ENCODE measurements around the gene ZNF33A. TPM values are rescaled to one million over a fixed set of nuclear protein-coding genes. Genes with fewer than 3 reads are reported as not detected.

The ZNF33A gene
- total and polyA plus RNA-seq, 2 experiments from 2014 or later, result 20.3 to 32.6 TPM

DNA sequence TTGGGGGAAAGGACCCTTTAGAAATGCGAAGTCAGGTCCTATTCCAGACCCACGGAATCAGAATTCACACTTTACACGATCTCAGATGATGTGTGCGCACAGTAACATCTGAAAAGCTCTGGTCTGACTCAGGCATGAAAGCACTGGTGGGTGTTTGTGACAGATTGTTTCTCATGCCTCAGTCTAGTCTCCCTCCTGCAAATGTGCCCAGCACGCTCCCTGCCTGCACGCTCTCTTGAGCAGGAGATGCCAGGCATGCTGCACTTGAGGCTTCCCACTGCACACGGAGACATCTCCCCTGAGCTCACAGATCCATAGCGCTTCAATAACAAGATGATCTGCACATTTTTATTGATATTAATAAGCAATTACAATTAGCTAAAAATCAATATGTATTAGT lies 60.0 kb downstream of the ZNF33A start:
- Histone ChIP-seq H3K27ac (ENCODE audit: low read depth) (no peak overlapping the region), H3K4me3 (no peak overlapping the region), H3K36me3 (ENCODE audit: insufficient read depth) (no peaks in the 10 kb centered on the region; the same call in 1 of the 2 replicates), H3K4me2 (no peak overlapping the region), H3K4me1 (ENCODE audit: insufficient read depth) (no peaks in the 10 kb centered on the region), H3K79me2 (replicated peaks; ENCODE audit: insufficient read depth) (no peaks in the 10 kb centered on the region), H3K9me2 (ENCODE audit: insufficient read depth) (no peaks in the 10 kb centered on the region), H3F3A (replicated peaks; ENCODE audit: low read depth) (no peaks in the 10 kb centered on the region), H3K27me3 (ENCODE audit: insufficient read depth) (no peaks in the 10 kb centered on the region), H2AFZ (no peak overlapping the region), H4K20me1 (replicated peaks; ENCODE audit: insufficient read depth) (no peaks in the 10 kb centered on the region)
- no peaks in the 10 kb centered on the region for H3K4me1 Mint-ChIP-seq
- TF ChIP-seq STAT1 (IDR thresholded peaks at IDR 0.05; ENCODE audit: unreplicated experiment), result no peak
- no peak overlapping the region for H3K27ac Mint-ChIP-seq
- no peaks in the 10 kb centered on the region for H3K27me3 Mint-ChIP-seq (ENCODE audit: insufficient read depth, low read depth, poor library complexity)
- H3K4me3 Mint-ChIP-seq, result no peak overlapping the region
- no peak for ATAC-seq
- H3K36me3 Mint-ChIP-seq (ENCODE audit: low read depth), result peaks cover 32% of the 10 kb centered on the region
- no peak for DNase-seq (ENCODE audit: low spot score)
- H3K9me3 Mint-ChIP-seq, result peaks cover 90% of the 10 kb centered on the region

DNA sequence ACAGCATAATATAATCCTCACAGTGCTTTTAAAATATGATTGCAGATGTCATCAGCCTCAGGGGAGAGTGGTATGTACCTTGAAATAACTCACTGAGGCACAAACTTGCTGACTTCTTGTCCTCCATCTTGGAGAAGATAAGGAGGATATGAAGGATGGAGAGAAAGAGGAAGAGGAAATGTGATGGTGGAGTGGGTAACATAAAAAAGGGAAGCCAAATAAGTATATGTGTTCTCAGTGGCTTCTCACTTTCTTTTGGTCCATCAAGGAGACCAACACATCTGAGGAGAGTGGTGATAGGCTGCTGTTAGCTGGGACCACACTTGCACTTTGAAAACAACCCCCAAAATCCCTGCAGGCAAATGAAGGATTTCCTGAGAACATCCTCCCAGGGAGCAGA lies 62.1 kb downstream of the ZNF33A start:
- Histone ChIP-seq H3K27ac (ENCODE audit: low read depth) (no peak overlapping the region), H3K79me2 (replicated peaks; ENCODE audit: insufficient read depth) (no peaks in the 10 kb centered on the region), H3K4me3 (no peak overlapping the region), H3K4me2 (no peak overlapping the region), H3K27me3 (ENCODE audit: insufficient read depth) (no peaks in the 10 kb centered on the region), H4K20me1 (replicated peaks; ENCODE audit: insufficient read depth) (no peaks in the 10 kb centered on the region), H3F3A (replicated peaks; ENCODE audit: low read depth) (no peaks in the 10 kb centered on the region), H3K9me2 (ENCODE audit: insufficient read depth) (no peaks in the 10 kb centered on the region), H3K36me3 (ENCODE audit: insufficient read depth) (no peaks in the 10 kb centered on the region; the same call in 1 of the 2 replicates), H3K4me1 (ENCODE audit: insufficient read depth) (no peaks in the 10 kb centered on the region), H2AFZ (no peak overlapping the region)
- Mint-ChIP-seq H3K4me3 (no peak overlapping the region), H3K27ac (no peak overlapping the region), H3K27me3 (ENCODE audit: insufficient read depth, low read depth, poor library complexity) (no peaks in the 10 kb centered on the region), H3K36me3 (ENCODE audit: low read depth) (peaks cover 39% of the 10 kb centered on the region), H3K4me1 (no peaks in the 10 kb centered on the region), H3K9me3 (peaks cover 92% of the 10 kb centered on the region)
- no peak for TF ChIP-seq JUNB (IDR thresholded peaks at IDR 0.05; ENCODE audit: unreplicated experiment)
- TF ChIP-seq EZH2phosphoT487 (IDR thresholded peaks at IDR 0.05; ENCODE audit: unreplicated experiment), result no peak
- TF ChIP-seq POLR2AphosphoS5 (IDR thresholded peaks at IDR 0.05; ENCODE audit: low read depth), result no peak
- TF ChIP-seq, protein P1, sequence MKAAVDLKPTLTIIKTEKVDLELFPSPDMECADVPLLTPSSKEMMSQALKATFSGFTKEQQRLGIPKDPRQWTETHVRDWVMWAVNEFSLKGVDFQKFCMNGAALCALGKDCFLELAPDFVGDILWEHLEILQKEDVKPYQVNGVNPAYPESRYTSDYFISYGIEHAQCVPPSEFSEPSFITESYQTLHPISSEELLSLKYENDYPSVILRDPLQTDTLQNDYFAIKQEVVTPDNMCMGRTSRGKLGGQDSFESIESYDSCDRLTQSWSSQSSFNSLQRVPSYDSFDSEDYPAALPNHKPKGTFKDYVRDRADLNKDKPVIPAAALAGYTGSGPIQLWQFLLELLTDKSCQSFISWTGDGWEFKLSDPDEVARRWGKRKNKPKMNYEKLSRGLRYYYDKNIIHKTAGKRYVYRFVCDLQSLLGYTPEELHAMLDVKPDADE (IDR thresholded peaks at IDR 0.05), result no peak
- TF ChIP-seq, protein P2, sequence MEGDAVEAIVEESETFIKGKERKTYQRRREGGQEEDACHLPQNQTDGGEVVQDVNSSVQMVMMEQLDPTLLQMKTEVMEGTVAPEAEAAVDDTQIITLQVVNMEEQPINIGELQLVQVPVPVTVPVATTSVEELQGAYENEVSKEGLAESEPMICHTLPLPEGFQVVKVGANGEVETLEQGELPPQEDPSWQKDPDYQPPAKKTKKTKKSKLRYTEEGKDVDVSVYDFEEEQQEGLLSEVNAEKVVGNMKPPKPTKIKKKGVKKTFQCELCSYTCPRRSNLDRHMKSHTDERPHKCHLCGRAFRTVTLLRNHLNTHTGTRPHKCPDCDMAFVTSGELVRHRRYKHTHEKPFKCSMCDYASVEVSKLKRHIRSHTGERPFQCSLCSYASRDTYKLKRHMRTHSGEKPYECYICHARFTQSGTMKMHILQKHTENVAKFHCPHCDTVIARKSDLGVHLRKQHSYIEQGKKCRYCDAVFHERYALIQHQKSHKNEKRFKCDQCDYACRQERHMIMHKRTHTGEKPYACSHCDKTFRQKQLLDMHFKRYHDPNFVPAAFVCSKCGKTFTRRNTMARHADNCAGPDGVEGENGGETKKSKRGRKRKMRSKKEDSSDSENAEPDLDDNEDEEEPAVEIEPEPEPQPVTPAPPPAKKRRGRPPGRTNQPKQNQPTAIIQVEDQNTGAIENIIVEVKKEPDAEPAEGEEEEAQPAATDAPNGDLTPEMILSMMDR (conservative IDR thresholded peaks at IDR 0.05; ENCODE audit: low read depth in 2 of 2), result no peak
- TF ChIP-seq, protein P3, sequence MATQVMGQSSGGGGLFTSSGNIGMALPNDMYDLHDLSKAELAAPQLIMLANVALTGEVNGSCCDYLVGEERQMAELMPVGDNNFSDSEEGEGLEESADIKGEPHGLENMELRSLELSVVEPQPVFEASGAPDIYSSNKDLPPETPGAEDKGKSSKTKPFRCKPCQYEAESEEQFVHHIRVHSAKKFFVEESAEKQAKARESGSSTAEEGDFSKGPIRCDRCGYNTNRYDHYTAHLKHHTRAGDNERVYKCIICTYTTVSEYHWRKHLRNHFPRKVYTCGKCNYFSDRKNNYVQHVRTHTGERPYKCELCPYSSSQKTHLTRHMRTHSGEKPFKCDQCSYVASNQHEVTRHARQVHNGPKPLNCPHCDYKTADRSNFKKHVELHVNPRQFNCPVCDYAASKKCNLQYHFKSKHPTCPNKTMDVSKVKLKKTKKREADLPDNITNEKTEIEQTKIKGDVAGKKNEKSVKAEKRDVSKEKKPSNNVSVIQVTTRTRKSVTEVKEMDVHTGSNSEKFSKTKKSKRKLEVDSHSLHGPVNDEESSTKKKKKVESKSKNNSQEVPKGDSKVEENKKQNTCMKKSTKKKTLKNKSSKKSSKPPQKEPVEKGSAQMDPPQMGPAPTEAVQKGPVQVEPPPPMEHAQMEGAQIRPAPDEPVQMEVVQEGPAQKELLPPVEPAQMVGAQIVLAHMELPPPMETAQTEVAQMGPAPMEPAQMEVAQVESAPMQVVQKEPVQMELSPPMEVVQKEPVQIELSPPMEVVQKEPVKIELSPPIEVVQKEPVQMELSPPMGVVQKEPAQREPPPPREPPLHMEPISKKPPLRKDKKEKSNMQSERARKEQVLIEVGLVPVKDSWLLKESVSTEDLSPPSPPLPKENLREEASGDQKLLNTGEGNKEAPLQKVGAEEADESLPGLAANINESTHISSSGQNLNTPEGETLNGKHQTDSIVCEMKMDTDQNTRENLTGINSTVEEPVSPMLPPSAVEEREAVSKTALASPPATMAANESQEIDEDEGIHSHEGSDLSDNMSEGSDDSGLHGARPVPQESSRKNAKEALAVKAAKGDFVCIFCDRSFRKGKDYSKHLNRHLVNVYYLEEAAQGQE (IDR thresholded peaks at IDR 0.05; ENCODE audit: unreplicated experiment), result no peak
- ATAC-seq, result no peak
- DNase-seq (ENCODE audit: low spot score), result no peak
